IPS-11a (cell line): ENCODE results near the gene IFT122.

Experiments
- H3K4me3 ChIP-seq: one replicate; pipeline ENCODE4 v1.5.1; 2013; ENCODE audit warnings: low read depth, low read length, control low read depth

The IFT122 gene

DNA sequence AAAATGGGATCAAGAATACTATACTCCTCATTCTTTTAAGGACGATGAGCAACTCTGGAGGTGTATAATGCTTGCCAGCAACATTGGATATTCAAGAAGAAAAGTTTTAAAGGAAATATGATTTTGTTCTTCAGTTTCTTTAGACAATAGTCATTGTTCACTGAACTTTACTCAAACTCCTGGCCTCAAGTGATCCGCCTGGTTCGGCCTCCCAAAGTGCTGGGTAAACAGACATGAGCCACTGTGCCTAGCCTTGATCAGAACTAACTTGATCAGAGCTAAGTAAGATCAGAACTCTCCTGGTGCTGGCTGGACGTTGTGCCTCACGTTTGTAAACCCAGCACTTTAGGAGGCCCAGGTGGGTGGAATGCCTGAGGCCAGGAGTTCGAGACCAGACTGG is 24.2 kb upstream of the IFT122 start:
- no peak overlapping the region for H3K4me3 ChIP-seq

DNA sequence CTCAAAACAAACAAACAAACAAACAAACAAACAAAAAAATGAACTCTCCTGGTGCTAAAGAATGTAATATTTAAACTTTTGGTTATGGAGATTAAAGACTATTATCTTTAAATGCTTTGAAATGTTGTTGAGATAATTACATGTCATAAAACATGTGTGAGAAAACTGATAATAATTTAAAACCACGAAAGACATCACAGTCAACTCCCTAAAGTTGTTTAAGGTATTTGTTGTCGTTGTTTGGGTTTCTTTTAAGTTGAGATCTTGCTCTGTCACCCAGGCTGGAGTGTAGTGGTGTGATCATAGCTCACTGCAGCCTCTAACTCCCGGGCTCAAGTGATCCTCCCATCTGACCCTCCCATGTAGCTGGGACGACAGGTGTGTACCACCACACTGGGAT is 23.6 kb upstream of the IFT122 start:
- no peak overlapping the region for H3K4me3 ChIP-seq

DNA sequence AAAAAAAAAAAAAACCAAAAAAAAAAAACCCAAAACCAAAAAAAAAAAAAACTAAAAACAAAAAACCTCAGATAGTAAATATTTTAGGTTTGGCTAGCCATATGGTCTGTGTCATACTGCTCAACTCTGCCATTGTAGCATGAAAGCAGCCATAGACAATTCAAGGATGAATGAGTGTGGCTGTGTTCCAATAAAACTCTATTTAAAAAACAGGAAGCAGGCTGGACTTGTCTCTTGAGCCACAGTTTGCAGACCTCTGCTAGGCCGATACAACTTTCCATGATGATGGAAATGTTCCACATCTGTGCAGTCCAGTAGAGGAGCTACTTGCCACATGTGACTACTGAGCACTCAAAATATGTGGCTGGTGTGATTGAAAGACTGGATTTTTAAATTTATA is 22.7 kb upstream of the IFT122 start:
- H3K4me3 ChIP-seq, result no peak overlapping the region

DNA sequence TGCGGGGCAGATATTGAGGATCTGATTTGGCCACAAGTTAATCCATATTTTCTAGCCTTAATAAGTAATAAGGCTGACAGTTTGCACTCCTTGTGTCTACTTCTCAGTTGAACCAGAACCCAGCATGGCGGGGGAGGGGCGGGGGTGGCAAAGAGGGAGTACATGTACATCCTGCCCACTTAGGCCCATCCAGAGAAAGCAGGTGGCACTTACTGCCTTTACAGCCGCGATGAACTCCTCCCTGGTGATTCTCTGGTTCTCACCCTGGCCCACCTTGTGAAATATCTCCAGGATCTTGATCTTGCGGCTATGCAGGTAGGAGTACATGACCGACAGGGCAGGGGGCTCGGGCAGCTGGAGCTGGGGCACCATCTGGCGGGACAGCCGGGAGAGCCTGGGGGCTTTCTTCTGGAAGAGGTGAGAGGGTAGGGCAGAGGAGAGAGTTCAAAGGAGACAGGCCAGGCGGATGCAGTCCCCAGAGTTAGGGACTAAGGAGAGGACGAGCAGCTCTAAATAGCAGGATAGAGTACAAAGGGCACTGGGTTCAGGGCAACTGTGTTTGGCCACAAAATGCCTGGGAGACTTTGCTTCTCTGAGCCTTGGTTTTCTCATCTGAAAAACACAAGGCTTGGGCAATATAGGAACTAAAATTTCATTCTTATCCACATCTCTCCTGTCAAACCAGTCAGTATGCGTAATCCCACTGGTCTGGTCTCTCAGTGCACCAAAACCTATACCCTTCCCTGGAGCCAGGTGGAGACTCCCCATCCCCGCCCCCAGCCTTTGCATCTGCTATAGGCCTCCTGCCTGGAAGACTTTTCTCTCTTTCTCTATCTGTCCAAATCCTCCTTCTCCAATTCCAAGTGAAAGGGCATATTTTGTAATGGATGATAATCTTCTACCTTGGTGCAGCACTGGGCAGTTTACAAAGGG is 21.7 kb upstream of the IFT122 start:
- H3K4me3 ChIP-seq, result no peak overlapping the region

DNA sequence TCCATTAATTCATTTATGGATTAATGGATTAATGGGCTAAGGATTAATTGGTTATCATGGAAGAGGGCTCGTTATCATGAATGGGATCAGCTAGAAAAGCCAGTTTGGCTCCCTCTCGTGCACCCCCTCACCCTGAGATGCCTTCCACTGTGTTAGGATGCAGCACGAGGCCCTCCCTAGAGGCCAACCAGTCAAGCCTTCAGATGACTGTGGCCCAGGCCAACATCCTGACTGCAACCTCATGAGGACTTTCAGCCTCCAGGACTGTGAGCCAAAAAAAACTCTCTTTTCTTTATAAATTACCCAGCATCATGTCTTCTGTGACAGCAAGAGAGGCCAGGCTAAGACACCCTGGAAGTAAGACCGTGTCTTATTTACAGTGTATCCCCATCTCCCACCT is 20.5 kb upstream of the IFT122 start:
- no peak overlapping the region for H3K4me3 ChIP-seq

DNA sequence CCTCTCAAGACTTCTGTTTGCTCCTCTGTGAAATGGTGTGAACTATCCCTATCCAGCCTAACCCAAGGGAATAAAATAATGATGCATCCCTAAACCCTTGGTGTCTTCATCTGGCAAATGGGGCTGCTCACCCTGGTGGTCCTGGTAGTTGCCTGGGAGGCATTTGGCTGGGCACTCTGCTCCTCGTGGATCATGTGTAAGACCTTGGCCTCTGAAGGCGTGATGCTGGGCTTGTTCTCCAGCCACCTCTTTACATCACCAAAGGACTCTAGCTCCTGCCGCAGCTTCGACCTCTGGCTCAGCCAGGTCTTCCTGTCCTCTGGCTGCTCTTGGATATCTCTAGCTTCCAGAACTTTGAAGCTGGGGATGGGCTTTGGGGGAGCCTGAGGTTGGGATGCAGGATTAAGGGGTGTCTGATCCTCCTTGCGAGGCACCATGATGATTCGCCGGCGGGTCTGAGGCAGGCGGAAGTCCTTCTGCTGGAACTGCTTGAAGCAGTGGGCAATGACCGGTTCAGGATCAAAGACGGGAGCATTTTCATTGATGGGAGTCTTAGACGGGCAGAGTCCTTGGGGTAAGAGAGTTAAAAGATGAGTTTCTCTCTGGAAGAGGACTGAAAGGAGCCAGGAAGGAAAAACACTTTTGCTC is 18.7 kb upstream of the IFT122 start:
- H3K4me3 ChIP-seq, result no peak overlapping the region

DNA sequence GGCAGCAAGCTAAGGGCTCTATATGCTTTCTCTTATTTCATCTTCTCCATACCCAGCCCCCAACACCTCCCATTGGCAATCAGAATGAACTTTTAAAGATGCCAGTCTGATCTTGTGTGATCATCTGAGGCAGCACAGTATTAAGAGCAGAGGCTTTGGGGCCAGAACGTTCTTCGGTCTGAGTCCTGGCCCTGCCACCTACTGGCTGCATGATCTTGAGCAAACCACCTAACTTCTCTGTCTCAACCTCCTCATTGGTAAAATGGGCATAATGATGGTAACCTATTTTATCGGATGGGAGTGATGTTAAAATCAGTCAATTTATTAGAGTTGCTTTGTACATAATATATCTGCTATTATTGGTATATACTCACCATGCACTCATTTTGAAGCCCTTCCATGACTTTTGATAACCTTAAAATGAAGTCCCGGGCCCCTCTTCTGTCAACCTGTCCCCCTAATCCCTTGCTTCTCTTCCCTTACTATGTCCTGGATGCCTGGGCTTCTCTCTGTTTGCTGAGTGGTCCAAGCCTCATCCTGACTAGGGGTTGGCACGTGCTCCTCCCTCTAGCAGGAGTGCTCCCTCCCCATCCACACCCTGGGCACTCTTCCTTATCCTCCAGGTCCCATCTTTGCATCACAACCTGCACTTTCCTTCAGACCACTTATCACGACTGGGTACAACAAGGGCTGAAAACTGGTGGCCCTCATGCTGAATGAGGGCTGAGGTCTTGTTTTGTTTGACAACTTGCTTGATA is 17.9 kb upstream of the IFT122 start:
- H3K4me3 ChIP-seq, result no peak overlapping the region

DNA sequence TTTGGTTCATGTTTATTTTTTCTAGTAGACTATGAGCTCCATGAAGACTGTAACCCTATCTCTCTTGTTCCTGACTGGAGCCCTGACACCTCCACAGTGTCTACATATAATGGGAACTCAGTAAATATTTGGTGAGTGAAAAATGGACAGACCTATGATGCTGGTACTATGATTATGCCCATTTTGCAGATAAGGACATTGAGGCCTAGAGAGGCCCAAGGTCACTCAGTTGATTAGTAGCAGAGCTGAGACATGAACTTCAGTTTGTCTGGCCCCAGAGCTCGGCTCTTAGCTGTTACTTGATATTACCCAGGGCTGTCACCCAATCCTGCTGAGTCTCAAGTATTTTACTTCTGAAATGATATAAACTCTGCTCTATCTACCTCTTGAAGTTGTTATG is 17.1 kb upstream of the IFT122 start:
- no peak overlapping the region for H3K4me3 ChIP-seq

DNA sequence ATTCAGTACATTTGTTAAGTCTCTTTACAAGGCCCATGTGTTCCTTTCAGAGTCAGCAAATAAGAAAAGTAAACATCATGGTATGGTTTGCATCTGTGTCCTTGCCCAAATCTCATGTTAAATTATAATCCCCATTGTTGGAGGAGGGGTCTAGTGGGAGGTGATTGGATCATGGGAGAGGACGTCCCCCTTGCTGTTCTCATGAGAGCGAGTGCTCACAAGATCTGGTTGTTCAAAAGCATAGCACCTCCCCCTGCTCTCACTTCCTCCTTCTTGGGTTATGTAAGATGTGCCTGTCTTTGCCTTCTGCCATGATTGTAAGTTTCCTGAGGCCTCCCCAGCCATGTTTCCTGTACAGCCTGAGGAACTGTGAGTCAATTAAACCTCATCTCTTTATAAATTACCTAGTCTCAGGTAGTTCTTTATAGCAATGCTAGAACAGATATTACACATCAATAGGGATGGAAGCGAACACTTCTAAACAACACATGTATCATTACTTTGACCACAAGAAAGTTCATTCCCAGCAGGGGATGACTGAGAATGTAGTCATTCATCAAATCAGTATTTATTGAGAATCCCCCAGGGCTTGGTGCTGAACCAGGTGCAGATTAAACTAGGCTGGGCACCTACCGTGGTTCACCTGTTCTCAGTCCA is 15.7 kb upstream of the IFT122 start:
- no peak overlapping the region for H3K4me3 ChIP-seq

DNA sequence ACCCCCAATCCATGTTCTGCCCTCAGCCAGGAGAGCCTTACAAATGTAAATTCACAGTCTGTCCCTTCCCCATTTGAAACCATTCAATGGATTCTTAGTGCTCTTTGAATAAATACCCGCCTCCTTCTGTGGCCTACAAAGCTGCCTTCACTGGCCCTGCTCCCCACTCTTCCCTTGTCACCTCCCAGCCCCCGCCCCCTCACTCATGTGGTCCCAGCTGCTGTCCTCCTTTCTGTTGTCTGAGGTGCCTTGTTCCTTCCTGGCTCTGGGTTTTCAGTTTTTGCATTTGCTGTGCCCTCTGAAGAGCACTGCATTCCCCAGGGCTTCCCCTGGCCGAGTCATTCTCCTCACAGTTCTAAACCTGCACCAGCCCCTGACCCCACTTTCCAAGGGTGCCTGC is 14.8 kb upstream of the IFT122 start:
- no peak overlapping the region for H3K4me3 ChIP-seq

DNA sequence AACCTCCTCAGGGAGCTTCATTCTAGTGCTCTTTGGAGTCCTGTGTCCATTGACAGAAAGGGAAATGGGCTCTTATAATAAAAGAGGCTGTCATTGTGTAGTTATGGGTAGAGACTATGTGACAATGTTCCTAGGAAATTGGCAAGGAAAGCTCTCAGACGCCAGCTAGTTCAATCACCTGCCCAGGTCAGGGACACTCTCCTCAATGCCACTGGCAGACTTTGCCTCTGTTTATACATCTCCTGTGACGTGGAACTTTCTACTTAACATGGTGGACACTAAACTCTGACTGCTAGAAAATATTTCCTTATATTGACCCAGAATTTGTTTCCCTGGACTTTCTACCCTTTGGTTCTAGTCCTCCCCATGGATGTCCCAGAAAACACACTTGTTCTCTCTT is 14.4 kb upstream of the IFT122 start:
- no peak overlapping the region for H3K4me3 ChIP-seq

DNA sequence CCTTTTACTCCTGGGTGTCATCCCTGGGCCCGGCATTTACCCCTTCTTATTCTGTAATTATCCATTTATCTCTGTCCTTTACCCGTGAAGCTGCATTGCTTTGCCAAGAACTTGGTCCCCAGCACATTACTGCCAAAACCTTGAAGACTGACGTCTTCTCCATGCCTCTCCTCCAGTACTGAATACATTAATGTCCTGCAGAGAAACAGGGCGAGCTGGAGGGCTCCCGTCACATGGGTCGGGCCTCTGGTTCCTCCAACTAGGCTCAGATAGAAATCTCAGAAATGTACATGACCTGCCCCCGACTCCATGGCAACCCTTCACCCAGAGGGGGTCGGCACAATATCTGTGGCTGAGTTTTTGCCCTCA is 12.0 kb upstream of the IFT122 start:
- peak overlapping the region; percentile 65 for H3K4me3 ChIP-seq

DNA sequence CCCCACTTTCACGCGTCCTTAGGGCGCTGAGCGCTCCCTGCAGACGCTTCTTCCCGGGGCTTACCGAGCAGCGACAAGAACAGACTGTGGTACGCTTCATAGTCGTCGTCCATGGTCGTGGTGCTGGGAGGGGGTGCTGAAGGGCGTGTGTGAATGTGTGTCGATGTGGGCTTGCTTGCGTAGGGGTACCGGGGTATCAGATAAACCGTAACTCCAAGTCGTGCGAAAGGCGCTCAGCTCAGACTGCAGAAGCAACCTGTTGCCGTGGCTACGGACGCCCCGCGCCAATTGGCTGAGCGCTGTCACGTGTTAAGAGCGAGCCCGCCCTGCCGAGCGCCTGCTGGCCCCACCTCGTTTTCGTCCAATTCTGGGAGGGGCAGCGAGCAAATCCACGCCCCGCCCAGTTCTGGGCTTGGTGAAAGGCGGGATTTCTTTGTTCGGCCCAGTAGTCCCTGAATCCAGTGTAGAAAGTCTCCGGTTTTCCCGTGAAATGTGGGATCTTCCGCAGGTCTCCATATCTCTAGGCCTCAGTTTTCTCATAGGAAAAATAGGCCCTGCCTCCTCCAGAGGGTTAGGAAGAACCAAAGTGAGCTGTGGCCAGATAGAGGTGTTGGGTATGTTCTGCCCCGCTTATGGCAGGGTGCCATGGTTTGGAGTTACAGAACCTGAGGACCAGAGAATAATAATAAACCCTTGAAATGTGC is 11.5 kb upstream of the IFT122 start, which contains the start of gene EFCAB12:
Gene EFCAB12, minus strand, starts transcription at position 261 of the 704 bp plus-strand sequence. Its CDS starts 148 bp downstream, at position 113.
- H3K4me3 ChIP-seq, result peak within 1 kb of the TSS; percentile 65

DNA sequence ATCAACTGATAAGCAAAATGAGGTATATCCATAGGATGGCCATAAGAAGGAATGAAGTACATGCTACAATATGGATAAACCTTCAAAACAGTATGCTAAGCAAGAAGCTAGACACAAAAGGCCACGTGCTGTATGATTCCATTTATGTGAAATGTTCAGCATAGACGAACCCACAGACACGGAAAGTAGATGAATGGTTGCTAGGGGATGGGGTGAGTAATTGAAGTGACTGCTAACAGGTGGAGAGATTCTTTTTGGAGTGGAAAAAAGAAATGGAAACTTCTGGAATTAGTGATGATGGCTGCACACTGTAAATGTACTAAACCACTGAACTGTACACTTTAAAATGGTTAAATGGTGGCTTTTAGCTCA is 11.0 kb upstream of the IFT122 start:
- H3K4me3 ChIP-seq, result no peak overlapping the region

DNA sequence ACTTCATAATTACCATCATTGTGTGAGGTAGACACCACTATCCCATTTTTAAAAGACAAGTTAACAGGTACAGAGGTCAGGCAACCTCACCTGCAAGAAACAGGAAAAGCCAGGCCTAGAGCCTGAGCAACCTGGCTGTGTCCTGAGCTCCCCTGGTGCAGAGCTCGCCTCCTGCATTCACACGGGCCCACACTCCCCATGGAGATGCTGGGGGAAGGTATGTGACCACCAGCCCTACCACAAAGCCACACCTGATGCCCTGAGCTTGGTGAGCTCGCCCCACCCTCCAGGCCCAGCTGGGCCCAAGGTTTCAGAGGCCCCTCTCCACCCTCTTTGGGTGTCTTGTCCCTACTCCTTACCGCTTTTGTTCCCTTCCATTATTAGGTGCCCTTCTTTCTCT is 10.4 kb upstream of the IFT122 start:
- H3K4me3 ChIP-seq, result no peak overlapping the region

DNA sequence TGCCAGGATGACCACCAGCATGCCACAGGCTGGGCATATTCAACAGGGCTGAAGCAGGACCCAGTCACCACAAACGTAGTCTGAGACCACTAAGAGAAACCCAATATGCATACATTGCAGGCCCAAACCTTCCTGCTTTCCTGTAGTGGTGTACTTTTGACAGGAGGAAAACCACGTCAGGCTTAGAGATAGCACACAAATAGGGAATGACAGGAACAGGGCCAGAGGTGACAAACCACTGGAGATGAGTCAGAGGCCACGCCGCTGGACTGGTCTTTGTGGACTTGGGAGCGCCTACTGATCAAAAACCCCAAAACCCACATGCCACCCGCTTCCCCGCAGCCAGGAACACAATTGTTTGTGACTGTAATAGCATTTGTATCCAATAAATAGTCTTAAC is 8.0 kb upstream of the IFT122 start:
- H3K4me3 ChIP-seq, result no peak overlapping the region

DNA sequence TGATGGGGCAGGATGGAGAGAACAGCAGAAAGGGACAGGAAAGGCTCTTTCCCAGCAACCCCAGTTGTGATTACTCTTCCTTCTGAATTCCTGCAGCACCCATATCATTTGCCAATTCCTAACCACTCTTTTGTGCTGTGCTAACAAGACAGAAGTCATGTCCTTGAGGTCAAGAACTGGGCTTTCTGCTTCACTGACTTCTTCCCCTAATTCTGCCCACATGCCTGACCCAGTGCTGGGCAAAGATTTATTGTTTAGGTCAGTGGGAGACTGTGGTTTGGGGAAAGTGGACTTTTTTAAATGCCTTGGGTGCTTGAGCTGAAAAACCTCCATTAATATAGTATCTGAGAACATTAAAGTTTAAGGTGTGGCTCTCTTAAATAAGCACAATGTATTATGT is 7.4 kb upstream of the IFT122 start:
- no peak overlapping the region for H3K4me3 ChIP-seq

DNA sequence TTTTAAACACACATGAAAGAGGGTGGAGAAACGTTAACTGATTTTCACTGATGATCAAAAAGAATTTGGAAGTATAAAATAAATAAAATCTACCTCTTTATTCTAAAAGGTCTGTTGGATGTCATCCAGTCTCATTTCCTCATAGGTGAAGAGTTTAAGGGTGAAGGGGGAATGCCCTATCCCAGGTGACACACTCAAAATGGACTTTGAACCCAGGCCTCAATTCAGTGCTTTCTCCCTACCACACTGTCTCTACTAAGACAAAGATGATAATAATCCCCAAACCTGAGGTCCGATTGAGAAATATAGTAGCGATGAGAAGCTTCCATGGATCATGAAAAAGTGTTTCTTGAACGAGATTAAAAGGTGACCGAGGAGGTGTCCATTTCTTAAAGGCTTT is 6.5 kb upstream of the IFT122 start:
- H3K4me3 ChIP-seq, result no peak overlapping the region

DNA sequence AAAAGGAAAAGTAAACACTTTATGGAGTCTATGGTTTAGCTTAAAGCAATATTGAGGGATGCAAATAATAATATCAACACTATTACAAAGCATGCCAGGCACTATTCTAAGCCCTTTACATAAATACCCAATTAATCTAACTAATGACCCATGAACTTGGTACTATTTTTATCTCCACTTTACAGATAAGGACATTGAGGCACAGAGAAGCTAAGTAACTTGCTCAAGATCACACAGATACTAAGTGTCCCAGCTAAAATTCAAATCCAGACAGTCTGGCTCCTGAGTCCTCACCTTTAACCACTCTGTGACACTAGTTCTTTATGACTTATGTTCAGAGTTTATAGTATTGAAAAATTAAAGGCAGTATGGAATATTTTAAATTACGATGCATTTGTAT is 5.9 kb upstream of the IFT122 start:
- no peak overlapping the region for H3K4me3 ChIP-seq

DNA sequence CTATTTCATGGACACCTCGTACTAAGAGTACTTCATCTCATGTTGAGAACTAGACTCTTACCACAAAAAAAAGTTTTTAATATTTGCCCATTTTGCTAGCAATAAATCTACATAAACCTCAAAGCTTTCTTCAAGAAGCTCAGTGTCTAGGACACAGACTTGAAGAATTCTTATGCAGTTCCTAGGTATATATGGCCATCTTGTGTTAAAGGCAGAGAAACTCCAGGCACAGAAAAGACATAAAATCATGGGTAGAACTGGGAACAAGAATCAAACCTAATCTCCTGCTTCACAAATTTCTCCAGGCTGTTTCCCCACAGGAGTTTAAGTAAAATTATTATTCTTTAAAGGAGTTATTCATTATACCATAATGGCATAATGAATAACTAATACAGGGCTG is 4.7 kb upstream of the IFT122 start:
- H3K4me3 ChIP-seq, result no peak overlapping the region
